Neural cell (in vitro differentiated cells): ENCODE measurements around the gene SMAP1. TPM values are rescaled to one million over a fixed set of nuclear protein-coding genes. Genes with fewer than 3 reads are reported as not detected.

Experiments
- H2AFZ ChIP-seq: fragments of 200-600, 300-800 bp; sonication (generic), shearing (Covaris generic); 2 replicates; pipeline ENCODE4 v1.6.0; 2014; ENCODE audit warnings: low read depth, mild to moderate bottlenecking, antibody characterized with exemption, low read length, moderate library complexity
- H3F3A ChIP-seq: fragments of 200-600 bp; shearing (Covaris generic); 2 replicates; pipeline ENCODE4 v1.6.1; 2016; ENCODE audit warnings: mild to moderate bottlenecking, moderate library complexity, mixed read lengths, antibody characterized with exemption, low read length; ENCODE audit not compliant: insufficient read depth, poor library complexity, severe bottlenecking
- H3K27ac ChIP-seq: fragments of 200-600, 300-800 bp; sonication (generic), shearing (Covaris generic); 2 replicates; pipeline ENCODE4 v1.5.1; 2014; ENCODE audit warnings: mild to moderate bottlenecking, low read length, moderate library complexity
- H3K27me3 ChIP-seq: fragments of 300-800, 200-600 bp; sonication (generic), shearing (Covaris generic); 2 replicates; pipeline ENCODE4 v1.6.0; 2014; ENCODE audit warnings: mild to moderate bottlenecking, low read depth, low read length, moderate library complexity; ENCODE audit not compliant: insufficient read depth
- H3K36me3 ChIP-seq: fragments of 300-800, 200-600 bp; sonication (generic), shearing (Covaris generic); 2 replicates; pipeline ENCODE4 v1.5.1; 2014; ENCODE audit warnings: mild to moderate bottlenecking, antibody characterized with exemption, low read length, moderate library complexity; ENCODE audit not compliant: insufficient read depth
- H3K4me2 ChIP-seq: fragments of 300-800, 200-600 bp; sonication (generic), shearing (Covaris generic); 2 replicates; pipeline ENCODE4 v1.6.0; 2014; ENCODE audit warnings: mild to moderate bottlenecking, low read length
- H3K4me3 ChIP-seq: fragments of 300-800, 200-600 bp; sonication (generic), shearing (Covaris generic); 2 replicates; pipeline ENCODE4 v1.5.1; 2014; ENCODE audit warnings: mild to moderate bottlenecking, low read length, moderate library complexity
- H3K79me2 ChIP-seq: fragments of 200-600 bp; shearing (Covaris generic); replicated peaks from 2 replicates; pipeline ENCODE4 v1.6.0; 2014; ENCODE audit warnings: mild to moderate bottlenecking, low read length, moderate library complexity; ENCODE audit not compliant: insufficient read depth
- H3K9ac ChIP-seq: fragments of 300-800, 200-600 bp; sonication (generic), shearing (Covaris generic); 2 replicates; pipeline ENCODE4 v1.6.1; 2016; ENCODE audit warnings: mild to moderate bottlenecking, low read length, mixed read lengths
- H3K9me2 ChIP-seq: fragments of 200-600 bp; shearing (Covaris generic); 2 replicates; pipeline ENCODE4 v1.6.1; 2016; ENCODE audit warnings: mild to moderate bottlenecking, low read length, mixed read lengths; ENCODE audit not compliant: insufficient read depth
- H3K9me3 ChIP-seq: fragments of 200-600, 300-800 bp; sonication (generic), shearing (Covaris generic); 2 replicates; pipeline ENCODE4 v1.6.1; 2016; ENCODE audit warnings: mild to moderate bottlenecking, mixed run types, low read length, moderate library complexity, mixed read lengths
- H4K20me1 ChIP-seq: fragments of 200-600 bp; shearing (Covaris generic); 2 replicates; pipeline ENCODE4 v1.6.1; 2016; ENCODE audit warnings: mild to moderate bottlenecking, mixed run types; ENCODE audit not compliant: insufficient read depth
- CTCF ChIP-seq: fragments of 450-650 bp; IDR thresholded peaks from 2 replicates; pipeline ENCODE4 v1.5.1; 2014; ENCODE audit warnings: antibody characterized with exemption, mild to moderate bottlenecking, moderate library complexity; ENCODE audit not compliant: poor library complexity, severe bottlenecking
- EP300 ChIP-seq: fragments of 450-650 bp; conservative IDR thresholded peaks from 2 replicates; pipeline ENCODE4 v1.6.1; 2014; ENCODE audit warnings: antibody characterized with exemption, mild to moderate bottlenecking, moderate library complexity; ENCODE audit not compliant: poor library complexity, severe bottlenecking
- EZH2 ChIP-seq: fragments of 200-600, 300-800 bp; shearing (Covaris generic), sonication (generic); IDR thresholded peaks from 2 replicates; pipeline ENCODE4 v1.6.1; 2014; ENCODE audit warnings: antibody characterized with exemption, low read length, borderline replicate concordance, mild to moderate bottlenecking; ENCODE audit not compliant: insufficient read depth, poor library complexity, severe bottlenecking
- MXI1 ChIP-seq: fragments of 450-650 bp; conservative IDR thresholded peaks from 2 replicates; pipeline ENCODE4 v1.6.1; 2014; ENCODE audit warnings: antibody characterized with exemption, mild to moderate bottlenecking; ENCODE audit not compliant: poor library complexity, severe bottlenecking
- POLR2AphosphoS5 ChIP-seq: IDR thresholded peaks from 2 replicates; pipeline ENCODE4 v1.6.1; 2012
- RAD21 ChIP-seq: fragments of 450-650 bp; conservative IDR thresholded peaks from 2 replicates; pipeline ENCODE4 v1.6.1; 2014; ENCODE audit warnings: antibody characterized with exemption, mild to moderate bottlenecking, moderate library complexity
- REST ChIP-seq: IDR thresholded peaks from 2 replicates; pipeline ENCODE4 v1.6.1; 2012; ENCODE audit warnings: borderline replicate concordance
- SMC3 ChIP-seq: fragments of 450-650 bp; conservative IDR thresholded peaks from 2 replicates; pipeline ENCODE4 v1.6.1; 2014; ENCODE audit warnings: antibody characterized with exemption, mild to moderate bottlenecking, moderate library complexity; ENCODE audit not compliant: poor library complexity
- TAF1 ChIP-seq: IDR thresholded peaks from 2 replicates; pipeline ENCODE4 v1.6.1; 2012; ENCODE audit warnings: low read depth
- polyA plus RNA-seq: library from polyadenylated mRNA; depleted of rRNA; stranded (reverse); fragments of >200 nt; gene quantifications from 2 replicates; pipeline ENCODE4 v1.2.3, GENCODE V29; 2014

SMAP1 gene
- polyA plus RNA-seq, 1 donor from 2014 or later = 43.7 TPM

- Histone ChIP-seq H3K9ac (no peak overlapping the region), H3K9me3 (no peaks in the 10 kb centered on the region), H3K27me3 (no peaks in the 10 kb centered on the region), H3K27ac (no peak overlapping the region), H4K20me1 (no peaks in the 10 kb centered on the region), H3K9me2 (no peaks in the 10 kb centered on the region), H3K36me3 (no peaks in the 10 kb centered on the region), H3K4me2 (no peak overlapping the region), H3K4me3 (no peak overlapping the region), H2AFZ (no peak overlapping the region), H3F3A (no peaks in the 10 kb centered on the region), H3K79me2 (no peaks in the 10 kb centered on the region)
- TF ChIP-seq POLR2AphosphoS5 = no peak
- no peak for TF ChIP-seq EZH2
- no peak for TF ChIP-seq SMC3
- TF ChIP-seq TAF1 = no peak
- TF ChIP-seq MXI1 = no peak
- TF ChIP-seq REST = no peak
- TF ChIP-seq CTCF = no peak
- no peak for TF ChIP-seq EP300
- TF ChIP-seq RAD21 = no peak
These were observed 179.7 kb downstream of the SMAP1 start for GRCh38 chr6:70847106-70848084.

- no peak overlapping the region for H3K4me2 ChIP-seq
These were observed 181.8 kb downstream of the SMAP1 start for GRCh38 chr6:70849348-70850069.

More at GRCh38 chr6:70849348-70850069, 181.8 kb downstream of the SMAP1 start:
- no peaks in the 10 kb centered on the region for H3K79me2 ChIP-seq
- H2AFZ ChIP-seq = no peak overlapping the region
- H3F3A ChIP-seq = no peaks in the 10 kb centered on the region
- H3K9me3 ChIP-seq = no peaks in the 10 kb centered on the region
- TF ChIP-seq REST (no peak), EP300 (no peak), MXI1 (no peak), SMC3 (no peak), TAF1 (no peak), RAD21 (no peak), POLR2AphosphoS5 (no peak), EZH2 (no peak), CTCF (no peak)
- no peaks in the 10 kb centered on the region for H3K36me3 ChIP-seq
- no peak overlapping the region for H3K9ac ChIP-seq
- no peak overlapping the region for H3K27ac ChIP-seq
- H4K20me1 ChIP-seq = no peaks in the 10 kb centered on the region
- H3K9me2 ChIP-seq = no peaks in the 10 kb centered on the region
- H3K27me3 ChIP-seq = no peaks in the 10 kb centered on the region
- H3K4me3 ChIP-seq = no peak overlapping the region
